GM18519 (cell line): ENCODE measurements around the gene BCL7B.
"Not testable (repeated sequence)": the region's sequence is repeated elsewhere in the genome, so short reads cannot be mapped to it uniquely, and the experiment has no call there.

Experiments used
- ATAC-seq: cut with Tn5 transposase; IDR thresholded peaks from one replicate; pipeline ENCODE4 v1.9.1; 2021; ENCODE audit warnings: mild to moderate bottlenecking, moderate library complexity; ENCODE audit not compliant: unreplicated experiment, low FRiP score

The BCL7B gene

GRCh38 chr7:73504920-73505319 lies 52.6 kb downstream of the BCL7B start:
- ATAC-seq = no peak

DNA sequence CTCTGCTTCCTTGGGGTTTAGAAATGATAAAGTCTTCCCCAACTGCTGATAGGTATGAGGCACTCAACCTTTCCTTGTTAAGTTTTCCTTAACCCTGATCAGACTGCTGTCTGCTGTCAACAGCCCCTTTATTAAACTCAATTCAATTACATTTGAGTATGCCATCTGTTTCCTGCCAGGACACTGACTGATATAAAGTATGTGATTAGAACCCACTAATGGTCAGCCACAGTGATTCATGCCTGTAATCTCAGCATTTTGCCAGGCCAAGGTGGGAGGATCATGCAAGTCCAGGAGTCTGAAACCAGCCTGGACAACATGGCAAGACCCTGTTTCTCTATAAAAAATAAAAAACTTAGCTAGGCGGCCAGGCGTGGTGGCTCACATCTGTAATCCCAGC lies 53.5 kb downstream of the BCL7B start:
- ATAC-seq = no peak

GRCh38 chr7:73503229-73503628 lies 54.3 kb downstream of the BCL7B start:
- ATAC-seq = no peak

GRCh38 chr7:73496626-73497025 lies 60.9 kb downstream of the BCL7B start:
- ATAC-seq = no peak

DNA sequence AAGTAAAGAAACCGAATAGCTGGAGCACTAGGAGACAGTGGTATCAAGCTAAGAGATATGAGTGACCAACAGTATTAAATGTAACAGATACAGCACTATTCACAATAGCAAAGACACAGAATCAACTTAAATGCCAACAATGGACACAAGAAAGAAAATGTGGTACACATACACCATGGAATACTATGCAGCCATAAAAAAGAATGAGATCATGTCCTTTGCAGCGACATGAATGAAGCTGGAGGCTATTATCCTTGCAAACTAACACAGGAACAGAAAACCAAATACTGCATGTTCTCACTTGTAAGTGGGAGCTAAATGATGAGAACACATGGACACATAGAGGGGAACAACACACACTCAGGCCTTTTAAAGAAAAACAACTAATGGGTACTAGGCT lies 62.0 kb downstream of the BCL7B start:
- ATAC-seq = not testable (repeated sequence)

DNA sequence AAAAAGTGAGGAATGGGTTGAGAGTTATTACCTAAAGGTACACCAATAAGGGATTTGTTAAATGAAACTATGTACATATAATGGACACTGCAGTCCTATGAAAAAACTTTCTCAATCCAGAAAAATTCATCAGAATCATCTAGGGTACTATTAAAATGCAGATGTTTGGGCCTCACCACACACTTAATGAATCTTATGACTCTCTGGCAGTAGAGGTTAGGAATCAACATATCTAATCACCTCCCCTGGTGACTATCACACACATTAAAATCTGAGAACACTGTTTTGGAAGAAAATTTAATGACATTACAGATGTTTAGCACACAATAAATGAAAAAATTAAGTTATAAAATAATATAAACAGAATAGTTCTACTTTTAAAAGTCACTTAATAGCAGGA lies 67.5 kb downstream of the BCL7B start:
- no peak for ATAC-seq

- ATAC-seq = no peak
Observed at GRCh38 chr7:73487486-73487885, 70.0 kb downstream of the BCL7B start.
